CD4-positive, alpha-beta memory T cell (primary cell): ENCODE data around the gene PGK1. TPM values are rescaled to one million over a fixed set of nuclear protein-coding genes. Genes with fewer than 3 reads are reported as not detected.
A peak's percentile ranks its signal among the peaks of the same experiment; 100 is the strongest.
"Not testable (repeated sequence)": the region's sequence is repeated elsewhere in the genome, so short reads cannot be mapped to it uniquely, and the experiment has no call there.

Experiments
- CTCF ChIA-PET: fragments of 350-600 bp; sonication (Branson Sonifier 250); formaldehyde crosslinking; loops from one replicate; lab custom pipeline; 2021; ENCODE audit warnings: inconsistent platforms; ENCODE audit not compliant: partially characterized antibody; lab: Charles Lee
- POLR2A ChIA-PET: fragments of 350-600 bp; sonication (Branson Sonifier 250); formaldehyde crosslinking; loops from one replicate; lab custom pipeline; 2021; ENCODE audit not compliant: partially characterized antibody; lab: Charles Lee
- DNase-seq, 5 donors: peaks; one replicate each; pipeline versions ENCODE4 v3.0.0 to v3.0.0-alpha.2; 2020 to 2022; ENCODE audit warnings: mixed read lengths in 1 of 5
- H3K27ac ChIP-seq: one replicate; pipeline ENCODE4 v1.7.0; 2013; ENCODE audit warnings: low read depth, low read length
- H3K27me3 ChIP-seq: 2 replicates; pipeline ENCODE4 v1.7.0; 2013; ENCODE audit warnings: mild to moderate bottlenecking, low read length, moderate library complexity; ENCODE audit not compliant: insufficient read depth
- H3K36me3 ChIP-seq: 2 replicates; pipeline ENCODE4 v1.7.0; 2013; ENCODE audit warnings: mild to moderate bottlenecking, low read length, moderate library complexity; ENCODE audit not compliant: insufficient read depth
- H3K4me1 ChIP-seq: 2 replicates; pipeline ENCODE4 v1.7.0; 2013; ENCODE audit warnings: mild to moderate bottlenecking, low read length, moderate library complexity; ENCODE audit not compliant: insufficient read depth
- H3K4me3 ChIP-seq, 2 donors: one replicate each; pipeline ENCODE4 v1.7.0; 2013; ENCODE audit warnings: low read length in 2 of 2, mild to moderate bottlenecking in 1 of 2
- H3K9me3 ChIP-seq, 2 donors: one replicate each; pipeline ENCODE4 v1.7.0; 2013; ENCODE audit warnings: low read length in 2 of 2, control low read depth in 1 of 2; ENCODE audit not compliant: control insufficient read depth in 1 of 2
- H3K27ac Mint-ChIP-seq, 7 donors: one replicate each; pipeline ENCODE4 v1.8.0; 2020 to 2021; ENCODE audit warnings: mixed read lengths in 7 of 7, mild to moderate bottlenecking in 6 of 7, inconsistent platforms in 3 of 7, moderate library complexity in 3 of 7
- H3K27me3 Mint-ChIP-seq, 2 donors: one replicate each; pipeline ENCODE4 v1.8.0; 2020 to 2021; ENCODE audit warnings: mixed read lengths in 2 of 2
- H3K36me3 Mint-ChIP-seq, 2 donors: one replicate each; pipeline ENCODE4 v1.8.0; 2020 to 2021; ENCODE audit warnings: mixed read lengths in 2 of 2, inconsistent platforms in 1 of 2, mild to moderate bottlenecking in 1 of 2
- H3K4me1 Mint-ChIP-seq, 4 donors: one replicate each; pipeline ENCODE4 v1.8.0; 2020 to 2021; ENCODE audit warnings: mixed read lengths in 4 of 4, mild to moderate bottlenecking in 1 of 4
- H3K4me3 Mint-ChIP-seq, 8 donors: one replicate each; pipeline ENCODE4 v1.8.0; 2020 to 2021; ENCODE audit warnings: mixed read lengths in 8 of 8, mild to moderate bottlenecking in 7 of 8, moderate library complexity in 6 of 8, inconsistent platforms in 3 of 8
- H3K9me3 Mint-ChIP-seq, 8 donors: one replicate each; pipeline ENCODE4 v1.8.0; 2020 to 2021; ENCODE audit warnings: mixed read lengths in 8 of 8, mild to moderate bottlenecking in 5 of 8, inconsistent platforms in 3 of 8, moderate library complexity in 1 of 8
- intact Hi-C: fragments of 100-400 bp; cut with micrococcal nuclease; formaldehyde crosslinking; loops from one replicate; pipeline ENCODE4 v1.15.1; 2023
- polyA plus RNA-seq, 2 donors: library from polyadenylated mRNA; unstranded; fragments of 300-500 nt; fragmentation: Illumina TruSeq; gene quantifications; one replicate each; pipeline ENCODE4 v1.2.3, GENCODE V29; 2021
- total RNA-seq, 2 experiments: library from RNA; stranded (reverse); gene quantifications; one replicate each; pipeline ENCODE4 v1.2.3, GENCODE V29; 2021

PGK1 gene
- total and polyA plus RNA-seq, 4 experiments from 2014 or later = 205 to 867 (median 335) TPM

GRCh38 chrX:78125148-78125547 lies 21.1 kb downstream of the PGK1 start:
- no peak overlapping the region for H3K27ac ChIP-seq
- DNase-seq = no peak
- Mint-ChIP-seq H3K36me3 (peaks cover 10 to 79% of the 10 kb centered on the region in 2 donors), H3K9me3 (peaks cover 0 to 2% (median 0%) of the 10 kb centered on the region in 8 donors), H3K27ac (peak overlapping the region in 5 of 7 donors; percentile 45 to 88 (median 59)), H3K4me1 (peaks cover 2 to 12% (median 6%) of the 10 kb centered on the region in 4 donors), H3K4me3 (no peak overlapping the region), H3K27me3 (no peaks in the 10 kb centered on the region)
- H3K4me3 ChIP-seq = no peak overlapping the region
- intact Hi-C loops = loop anchor here (10.0 kb wide), 1 partner anchor 430 kb away; no protein-coding TSS in a partner anchor
- CTCF ChIA-PET = interaction anchor here (0.9 to 1.4 kb wide), 3 partner anchors 12 to 75 kb away, joined by 3 to 13 read pairs (median 5); partner anchors contain the start of gene TAF9B
- no peaks in the 10 kb centered on the region for H3K9me3 ChIP-seq
- no peaks in the 10 kb centered on the region for H3K27me3 ChIP-seq
- POLR2A ChIA-PET = interaction anchor here (1.0 kb wide), 1 partner anchor 14 kb away, joined by 4 read pairs; the partner anchor contains the start of gene TAF9B
- H3K4me1 ChIP-seq = no peaks in the 10 kb centered on the region
- H3K36me3 ChIP-seq = peaks cover 36% of the 10 kb centered on the region

- Mint-ChIP-seq H3K27ac (peak overlapping the region in 4 of 7 donors; percentile 10 to 59 (median 34)), H3K36me3 (peaks cover 10 to 86% of the 10 kb centered on the region in 2 donors), H3K4me1 (peaks cover 2 to 13% (median 8%) of the 10 kb centered on the region in 4 donors)
- DNase-seq, H3K4me3 Mint-ChIP-seq, H3K27me3 Mint-ChIP-seq, H3K27me3 ChIP-seq, H3K9me3 Mint-ChIP-seq, H3K4me3 ChIP-seq, H3K9me3 ChIP-seq, H3K27ac ChIP-seq, H3K4me1 ChIP-seq, POLR2A ChIA-PET: not testable (repeated sequence)
- intact Hi-C loops = loop anchor here (10.0 kb wide), 1 partner anchor 429 kb away; no protein-coding TSS in a partner anchor
- peaks cover 40% of the 10 kb centered on the region for H3K36me3 ChIP-seq
- CTCF ChIA-PET = interaction anchor here (1.3 to 1.4 kb wide), 2 partner anchors 12 to 74 kb away, joined by 3 to 13 read pairs; no protein-coding TSS in a partner anchor
These were observed 21.7 kb downstream of the PGK1 start for GRCh38 chrX:78125781-78126180.

GRCh38 chrX:78129714-78130113 lies 25.7 kb downstream of the PGK1 start:
- H3K27me3 ChIP-seq = no peaks in the 10 kb centered on the region
- Mint-ChIP-seq H3K36me3 (peaks cover 6 to 51% of the 10 kb centered on the region in 2 donors), H3K27ac (peak overlapping the region in 4 of 7 donors; percentile 4 to 53 (median 32)), H3K9me3 (no peaks in the 10 kb centered on the region), H3K4me1 (peaks cover 2 to 14% (median 6%) of the 10 kb centered on the region in 4 donors), H3K4me3 (no peak overlapping the region), H3K27me3 (no peaks in the 10 kb centered on the region)
- no peaks in the 10 kb centered on the region for H3K9me3 ChIP-seq
- ChIA-PET CTCF (no interaction called here), POLR2A (interaction anchor here (1.0 kb wide), 1 partner anchor 12 kb away, joined by 3 read pairs; no protein-coding TSS in a partner anchor)
- DNase-seq = no peak
- H3K36me3 ChIP-seq = peaks cover 18% of the 10 kb centered on the region
- no peak overlapping the region for H3K4me3 ChIP-seq
- intact Hi-C loops = loop anchor here (10.0 kb wide), 3 partner anchors 385 to 1125 kb away; no protein-coding TSS in a partner anchor
- H3K4me1 ChIP-seq = no peaks in the 10 kb centered on the region
- no peak overlapping the region for H3K27ac ChIP-seq

GRCh38 chrX:78130396-78130795 lies 26.3 kb downstream of the PGK1 start:
- Histone ChIP-seq H3K4me3 (no peak overlapping the region), H3K27ac (no peak overlapping the region), H3K27me3 (no peaks in the 10 kb centered on the region), H3K36me3 (peaks cover 11% of the 10 kb centered on the region), H3K9me3 (no peaks in the 10 kb centered on the region), H3K4me1 (no peaks in the 10 kb centered on the region)
- intact Hi-C loops = loop anchor here (10.0 kb wide), 2 partner anchors 384 to 1124 kb away; no protein-coding TSS in a partner anchor
- no peak for DNase-seq
- Mint-ChIP-seq H3K27ac (peak overlapping the region in 5 of 7 donors; percentile 7 to 78 (median 38)), H3K4me3 (no peak overlapping the region), H3K27me3 (no peaks in the 10 kb centered on the region), H3K36me3 (peaks cover 3 to 45% of the 10 kb centered on the region in 2 donors), H3K4me1 (peaks cover 2 to 14% (median 6%) of the 10 kb centered on the region in 4 donors), H3K9me3 (no peaks in the 10 kb centered on the region)
- POLR2A ChIA-PET = interaction anchor here (1.0 to 1.5 kb wide), 4 partner anchors 9 to 38 kb away, joined by 3 to 4 read pairs (median 3); partner anchors contain the start of gene TAF9B
- CTCF ChIA-PET = no interaction called here

- Histone ChIP-seq H3K4me1 (no peaks in the 10 kb centered on the region), H3K36me3 (peaks cover 9% of the 10 kb centered on the region), H3K9me3 (no peaks in the 10 kb centered on the region), H3K27ac (no peak overlapping the region), H3K4me3 (no peak overlapping the region), H3K27me3 (no peaks in the 10 kb centered on the region)
- Mint-ChIP-seq H3K27me3 (no peaks in the 10 kb centered on the region), H3K27ac (peak overlapping the region in 2 of 7 donors; percentile 15 to 78), H3K4me1 (peaks cover 2 to 14% (median 6%) of the 10 kb centered on the region in 4 donors), H3K4me3 (no peak overlapping the region), H3K9me3 (no peaks in the 10 kb centered on the region), H3K36me3 (peaks cover 0 to 38% of the 10 kb centered on the region in 2 donors)
- intact Hi-C loops = loop anchor here (10.0 kb wide), 2 partner anchors 384 to 1124 kb away; no protein-coding TSS in a partner anchor
- ChIA-PET CTCF (no interaction called here), POLR2A (interaction anchor here (1.2 to 1.5 kb wide), 3 partner anchors 9 to 37 kb away, joined by 3 to 4 read pairs (median 3); partner anchors contain the start of gene TAF9B)
- no peak for DNase-seq
These were observed 27.1 kb downstream of the PGK1 start for GRCh38 chrX:78131117-78131516.

- Histone ChIP-seq H3K36me3 (peaks cover 4% of the 10 kb centered on the region), H3K4me1 (peaks cover 1% of the 10 kb centered on the region), H3K27me3 (no peaks in the 10 kb centered on the region), H3K4me3 (no peak overlapping the region), H3K27ac (no peak overlapping the region), H3K9me3 (no peaks in the 10 kb centered on the region)
- ChIA-PET POLR2A (interaction anchor here (1.1 kb wide), 1 partner anchor 17 kb away, joined by 3 read pairs; no protein-coding TSS in a partner anchor), CTCF (interaction anchor here (0.7 kb wide), 2 partner anchors 29 to 66 kb away, joined by 3 read pairs; partner anchors contain the start of gene PGK1)
- Mint-ChIP-seq H3K27ac (peak overlapping the region in 5 of 7 donors; percentile 23 to 85 (median 44)), H3K9me3 (no peaks in the 10 kb centered on the region), H3K4me3 (no peak overlapping the region), H3K27me3 (no peaks in the 10 kb centered on the region), H3K4me1 (peaks cover 2 to 14% (median 6%) of the 10 kb centered on the region in 4 donors), H3K36me3 (peaks cover 0 to 21% of the 10 kb centered on the region in 2 donors)
- intact Hi-C loops = loop anchor here (10.0 kb wide), 2 partner anchors 381 to 1121 kb away; no protein-coding TSS in a partner anchor
- peak in 3 of 5 donors; percentile 11 to 29 (median 12) for DNase-seq
These were observed 29.4 kb downstream of the PGK1 start for GRCh38 chrX:78133238-78133960.
